A549 (cell line): ENCODE results near the gene OR2H1.

Source experiments
- EP300 ChIP-seq, 2 experiments: fragments of >200 bp; sonication (Bioruptor Twin); formaldehyde crosslinking; IDR thresholded peaks; 2 replicates in 1 of 2; 3 replicates in 1 of 2; pipeline ENCODE4 v1.6.1; 2016 to 2017
- NR3C1 ChIP-seq: fragments of >200 bp; sonication (Bioruptor Twin); formaldehyde crosslinking; IDR thresholded peaks from 3 replicates; pipeline ENCODE4 v1.6.1; 2017
- POLR2A ChIP-seq: IDR thresholded peaks from 2 replicates; pipeline ENCODE4 v1.6.1; 2012; ENCODE audit warnings: mild to moderate bottlenecking, low read length
- RAD21 ChIP-seq, 2 experiments: fragments of >200 bp in 1 of 2; sonication (Bioruptor Twin) in 1 of 2; formaldehyde crosslinking in 1 of 2; IDR thresholded peaks in 1 of 2; conservative IDR thresholded peaks in 1 of 2; 2 replicates in 1 of 2; 3 replicates in 1 of 2; pipeline ENCODE4 v1.6.1; 2012 to 2018; ENCODE audit warnings: inconsistent platforms in 1 of 2
- TF ChIP-seq, protein P1 (sequence below): fragments of >200 bp; sonication (Bioruptor Twin); formaldehyde crosslinking; IDR thresholded peaks from 3 replicates; pipeline ENCODE4 v1.5.1; 2016

DNA sequence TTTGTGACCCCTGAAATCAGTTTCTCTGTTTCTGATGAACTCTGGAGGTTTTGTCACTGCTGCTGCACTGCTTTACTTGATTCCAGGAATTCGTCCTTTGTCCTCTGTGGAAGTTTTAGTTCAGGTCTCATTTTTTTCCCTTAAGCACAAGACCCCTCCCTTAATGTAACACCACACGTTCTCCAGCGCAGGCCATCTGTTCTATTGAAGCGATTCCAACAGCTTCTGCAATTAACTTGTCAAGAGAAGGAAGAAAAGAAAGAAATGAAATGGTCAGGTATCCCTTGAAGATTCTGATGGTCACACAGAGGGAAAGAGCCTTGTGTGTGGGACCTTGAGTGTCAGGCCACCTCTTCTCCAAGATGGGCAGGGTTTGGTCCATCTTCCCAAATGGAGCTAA, 38.6 kb downstream of the OR2H1 start:
- TF ChIP-seq NR3C1 (no peak), POLR2A (no peak), RAD21 (conservative IDR thresholded peaks at IDR 0.05 in 1 of 2, IDR thresholded peaks at IDR 0.05 in 1 of 2) (no peak), EP300 (IDR thresholded peaks at IDR 0.05) (no peak)
- TF ChIP-seq, protein P1, sequence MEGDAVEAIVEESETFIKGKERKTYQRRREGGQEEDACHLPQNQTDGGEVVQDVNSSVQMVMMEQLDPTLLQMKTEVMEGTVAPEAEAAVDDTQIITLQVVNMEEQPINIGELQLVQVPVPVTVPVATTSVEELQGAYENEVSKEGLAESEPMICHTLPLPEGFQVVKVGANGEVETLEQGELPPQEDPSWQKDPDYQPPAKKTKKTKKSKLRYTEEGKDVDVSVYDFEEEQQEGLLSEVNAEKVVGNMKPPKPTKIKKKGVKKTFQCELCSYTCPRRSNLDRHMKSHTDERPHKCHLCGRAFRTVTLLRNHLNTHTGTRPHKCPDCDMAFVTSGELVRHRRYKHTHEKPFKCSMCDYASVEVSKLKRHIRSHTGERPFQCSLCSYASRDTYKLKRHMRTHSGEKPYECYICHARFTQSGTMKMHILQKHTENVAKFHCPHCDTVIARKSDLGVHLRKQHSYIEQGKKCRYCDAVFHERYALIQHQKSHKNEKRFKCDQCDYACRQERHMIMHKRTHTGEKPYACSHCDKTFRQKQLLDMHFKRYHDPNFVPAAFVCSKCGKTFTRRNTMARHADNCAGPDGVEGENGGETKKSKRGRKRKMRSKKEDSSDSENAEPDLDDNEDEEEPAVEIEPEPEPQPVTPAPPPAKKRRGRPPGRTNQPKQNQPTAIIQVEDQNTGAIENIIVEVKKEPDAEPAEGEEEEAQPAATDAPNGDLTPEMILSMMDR = no peak
